H9 (cell line): ENCODE results near the gene ZNF664. TPM values are rescaled to one million over a fixed set of nuclear protein-coding genes. Genes with fewer than 3 reads are reported as not detected.
A peak's percentile ranks its signal among the peaks of the same experiment; 100 is the strongest.

ENCODE experiments used
- DNase-seq: peaks from one replicate; pipeline ENCODE4 v3.0.0-alpha.2; 2017
- H2AFZ ChIP-seq: one replicate; pipeline ENCODE4 v1.6.1; 2013; ENCODE audit warnings: mild to moderate bottlenecking, low read length, control low read depth, moderate library complexity
- H2AK5ac ChIP-seq: 2 replicates; pipeline ENCODE4 v1.6.1; 2013; ENCODE audit warnings: low read length, control low read depth, mixed read lengths; ENCODE audit not compliant: insufficient read length
- H2BK120ac ChIP-seq: one replicate; pipeline ENCODE4 v1.6.1; 2013; ENCODE audit warnings: low read depth, mild to moderate bottlenecking, low read length, control low read depth, inconsistent platforms; ENCODE audit not compliant: poor library complexity, severe bottlenecking
- H2BK12ac ChIP-seq: 2 replicates; pipeline ENCODE4 v1.6.1; 2013; ENCODE audit warnings: low read length, control low read depth, mixed read lengths, low read depth; ENCODE audit not compliant: insufficient read length
- H2BK15ac ChIP-seq: 2 replicates; pipeline ENCODE4 v1.6.1; 2013; ENCODE audit warnings: low read depth, low read length, control low read depth
- H2BK20ac ChIP-seq: one replicate; pipeline ENCODE4 v1.6.1; 2013; ENCODE audit warnings: low read depth, mild to moderate bottlenecking, low read length, control low read depth, inconsistent platforms; ENCODE audit not compliant: poor library complexity, severe bottlenecking
- H2BK5ac ChIP-seq: 2 replicates; pipeline ENCODE4 v1.6.1; 2013; ENCODE audit warnings: low read length, control low read depth, mixed read lengths; ENCODE audit not compliant: insufficient read length
- H3K14ac ChIP-seq: 2 replicates; pipeline ENCODE4 v1.6.1; 2013; ENCODE audit warnings: low read length, control low read depth; ENCODE audit not compliant: insufficient read depth
- H3K18ac ChIP-seq: 2 replicates; pipeline ENCODE4 v1.6.1; 2013; ENCODE audit warnings: low read depth, mild to moderate bottlenecking, mixed read lengths, low read length, control low read depth; ENCODE audit not compliant: insufficient read length
- H3K23ac ChIP-seq: 2 replicates; pipeline ENCODE4 v1.6.1; 2013; ENCODE audit warnings: low read length, control low read depth, mixed read lengths, low read depth; ENCODE audit not compliant: insufficient read length
- H3K23me2 ChIP-seq: 2 replicates; pipeline ENCODE4 v1.6.1; 2013; ENCODE audit warnings: low read depth, mild to moderate bottlenecking, mixed read lengths, low read length, control low read depth; ENCODE audit not compliant: insufficient read length, poor library complexity, severe bottlenecking
- H3K27ac ChIP-seq: 2 replicates; pipeline ENCODE4 v1.5.1; 2013; ENCODE audit warnings: low read length, control low read depth, mixed read lengths, low read depth; ENCODE audit not compliant: insufficient read length
- H3K27me3 ChIP-seq: 2 replicates; pipeline ENCODE4 v1.6.1; 2013; ENCODE audit warnings: low read length, control low read depth, inconsistent platforms; ENCODE audit not compliant: insufficient read depth
- H3K4ac ChIP-seq: 2 replicates; pipeline ENCODE4 v1.6.1; 2013; ENCODE audit warnings: low read depth, mild to moderate bottlenecking, control low read depth, inconsistent platforms, low read length, moderate library complexity
- H3K4me1 ChIP-seq: 2 replicates; pipeline ENCODE4 v1.6.1; 2013; ENCODE audit warnings: low read length, control low read depth, inconsistent platforms; ENCODE audit not compliant: insufficient read depth
- H3K4me2 ChIP-seq: 2 replicates; pipeline ENCODE4 v1.6.1; 2013; ENCODE audit warnings: low read length, control low read depth, mixed read lengths; ENCODE audit not compliant: insufficient read length, insufficient read depth
- H3K56ac ChIP-seq: 2 replicates; pipeline ENCODE4 v1.6.1; 2013; ENCODE audit warnings: low read depth, mild to moderate bottlenecking, mixed read lengths, low read length, control low read depth; ENCODE audit not compliant: insufficient read length
- H3K79me1 ChIP-seq: 2 replicates; pipeline ENCODE4 v1.6.1; 2013; ENCODE audit warnings: low read depth, mild to moderate bottlenecking, moderate library complexity, low read length, control low read depth, inconsistent platforms; ENCODE audit not compliant: insufficient read depth, poor library complexity, severe bottlenecking
- H3K79me2 ChIP-seq: 2 replicates; pipeline ENCODE4 v1.6.1; 2013; ENCODE audit warnings: low read length, control low read depth, inconsistent platforms; ENCODE audit not compliant: insufficient read depth
- H3K9ac ChIP-seq: 2 replicates; pipeline ENCODE4 v1.6.1; 2013; ENCODE audit warnings: low read length, control low read depth, mixed read lengths; ENCODE audit not compliant: insufficient read length; ENCODE audit errors: extremely low read depth
- H3K9me3 ChIP-seq: one replicate; pipeline ENCODE4 v1.6.1; 2013; ENCODE audit warnings: low read depth, low read length, inconsistent platforms; ENCODE audit not compliant: control insufficient read depth
- H3T11ph ChIP-seq: one replicate; pipeline ENCODE4 v1.6.1; 2013; ENCODE audit warnings: mild to moderate bottlenecking, low read length, control low read depth, inconsistent platforms
- H4K20me1 ChIP-seq: one replicate; pipeline ENCODE4 v1.6.1; 2013; ENCODE audit not compliant: control insufficient read depth, insufficient read length, insufficient read depth
- H4K5ac ChIP-seq: 2 replicates; pipeline ENCODE4 v1.6.1; 2013; ENCODE audit warnings: low read depth, mild to moderate bottlenecking, mixed read lengths, low read length, control low read depth; ENCODE audit not compliant: insufficient read length
- H4K8ac ChIP-seq: replicated peaks from 2 replicates; pipeline ENCODE4 v1.6.1; 2013; ENCODE audit warnings: low read length, control low read depth, mixed read lengths, low read depth; ENCODE audit not compliant: insufficient read length
- H4K91ac ChIP-seq: 2 replicates; pipeline ENCODE4 v1.6.1; 2013; ENCODE audit warnings: low read depth, mild to moderate bottlenecking, moderate library complexity, mixed read lengths, low read length, control low read depth; ENCODE audit not compliant: insufficient read length
- H3K27ac Mint-ChIP-seq, 3 experiments: 2 replicates in 2 of 3; 3 replicates in 1 of 3; pipeline ENCODE4 v1.8.0; 2020 to 2021; ENCODE audit warnings: mixed read lengths in 3 of 3, mild to moderate bottlenecking in 1 of 3, moderate library complexity in 1 of 3
- H3K27me3 Mint-ChIP-seq: 2 replicates; pipeline ENCODE4 v1.8.0; 2021; ENCODE audit warnings: low read depth, mild to moderate bottlenecking, moderate library complexity, mixed read lengths
- H3K36me3 Mint-ChIP-seq, 3 experiments: 2 replicates in 2 of 3; 3 replicates in 1 of 3; pipeline ENCODE4 v1.8.0; 2020 to 2021; ENCODE audit warnings: low read depth in 3 of 3, mixed read lengths in 3 of 3; ENCODE audit not compliant: insufficient read depth in 1 of 3
- H3K4me1 Mint-ChIP-seq, 2 experiments: 2 replicates each; pipeline ENCODE4 v1.8.0; 2020; ENCODE audit warnings: mixed read lengths in 2 of 2
- H3K4me3 Mint-ChIP-seq, 2 experiments: 2 replicates in 1 of 2; 3 replicates in 1 of 2; pipeline ENCODE4 v1.8.0; 2020 to 2021; ENCODE audit warnings: mild to moderate bottlenecking in 2 of 2, mixed read lengths in 2 of 2, moderate library complexity in 1 of 2
- H3K9me3 Mint-ChIP-seq, 2 experiments: 2 replicates in 1 of 2; 3 replicates in 1 of 2; pipeline ENCODE4 v1.8.0; 2020; ENCODE audit warnings: mild to moderate bottlenecking in 2 of 2, mixed read lengths in 2 of 2, moderate library complexity in 1 of 2
- WGBS: extraction: QIAGEN DNeasy Blood & Tissue Kit; methylation state at CpG from one replicate; pipeline ENCODE4 v1.1.7; 2013; ENCODE audit warnings: missing lambda C conversion rate, low lambda C conversion rate, mixed read lengths; ENCODE audit not compliant: insufficient read length; ENCODE audit errors: extremely low coverage; 5-methylcytosine and 5-hydroxymethylcytosine counted together
- total RNA-seq: library from RNA; stranded (reverse); gene quantifications from 2 replicates; pipeline ENCODE4 v1.2.1, GENCODE V29; 2021
- TF ChIP-seq, protein P1 (sequence below): fragments of 200-600 bp; sonication (generic); conservative IDR thresholded peaks from 3 replicates; pipeline ENCODE4 v1.8.0; 2021; ENCODE audit warnings: antibody characterized with exemption, mild to moderate bottlenecking

The ZNF664 gene
- total RNA-seq, 1 experiment from 2014 or later = 29.5 TPM

DNA sequence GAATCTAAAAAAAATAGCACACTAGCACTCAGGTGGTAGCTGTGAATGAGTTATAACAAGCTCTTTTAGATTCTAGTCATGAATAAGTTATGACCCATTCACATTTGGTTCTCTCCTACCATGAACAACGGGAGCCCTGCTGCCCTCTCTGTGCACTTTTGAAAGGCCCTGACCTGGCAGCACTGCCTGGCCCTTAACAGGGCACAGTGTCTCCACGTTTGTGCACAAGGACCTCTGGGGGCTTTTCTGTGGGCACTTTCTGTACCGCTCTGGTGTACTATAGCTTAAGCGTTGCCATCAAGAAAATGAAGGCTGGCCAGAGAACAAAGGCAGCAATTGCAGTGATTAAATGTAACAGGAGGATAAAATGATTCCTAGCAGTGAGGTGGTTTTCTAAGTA, 21.5 kb upstream of the ZNF664 start:
- Histone ChIP-seq H2AK5ac (no peak overlapping the region), H3K4me2 (no peak overlapping the region), H3T11ph (no peak overlapping the region), H2BK120ac (no peak overlapping the region), H3K23me2 (no peaks in the 10 kb centered on the region), H3K27ac (no peak overlapping the region), H3K23ac (no peak overlapping the region), H2BK12ac (no peak overlapping the region), H2BK5ac (no peak overlapping the region), H3K14ac (no peak overlapping the region), H2BK20ac (no peak overlapping the region), H3K9me3 (no peaks in the 10 kb centered on the region), H4K8ac (no peak overlapping the region), H3K56ac (no peak overlapping the region), H3K27me3 (peaks cover 2% of the 10 kb centered on the region; the same call in 1 of the 2 replicates), H3K9ac (no peak overlapping the region), H3K4me1 (no peaks in the 10 kb centered on the region), H3K18ac (no peak overlapping the region), H3K79me2 (no peaks in the 10 kb centered on the region), H4K20me1 (no peaks in the 10 kb centered on the region), H2AFZ (no peak overlapping the region), H3K4ac (no peak overlapping the region), H2BK15ac (no peak overlapping the region), H4K91ac (no peak overlapping the region), H4K5ac (no peak overlapping the region), H3K79me1 (no peaks in the 10 kb centered on the region)
- H3K27ac Mint-ChIP-seq = no peak overlapping the region
- peak; percentile 12 for DNase-seq
- TF ChIP-seq, protein P1, sequence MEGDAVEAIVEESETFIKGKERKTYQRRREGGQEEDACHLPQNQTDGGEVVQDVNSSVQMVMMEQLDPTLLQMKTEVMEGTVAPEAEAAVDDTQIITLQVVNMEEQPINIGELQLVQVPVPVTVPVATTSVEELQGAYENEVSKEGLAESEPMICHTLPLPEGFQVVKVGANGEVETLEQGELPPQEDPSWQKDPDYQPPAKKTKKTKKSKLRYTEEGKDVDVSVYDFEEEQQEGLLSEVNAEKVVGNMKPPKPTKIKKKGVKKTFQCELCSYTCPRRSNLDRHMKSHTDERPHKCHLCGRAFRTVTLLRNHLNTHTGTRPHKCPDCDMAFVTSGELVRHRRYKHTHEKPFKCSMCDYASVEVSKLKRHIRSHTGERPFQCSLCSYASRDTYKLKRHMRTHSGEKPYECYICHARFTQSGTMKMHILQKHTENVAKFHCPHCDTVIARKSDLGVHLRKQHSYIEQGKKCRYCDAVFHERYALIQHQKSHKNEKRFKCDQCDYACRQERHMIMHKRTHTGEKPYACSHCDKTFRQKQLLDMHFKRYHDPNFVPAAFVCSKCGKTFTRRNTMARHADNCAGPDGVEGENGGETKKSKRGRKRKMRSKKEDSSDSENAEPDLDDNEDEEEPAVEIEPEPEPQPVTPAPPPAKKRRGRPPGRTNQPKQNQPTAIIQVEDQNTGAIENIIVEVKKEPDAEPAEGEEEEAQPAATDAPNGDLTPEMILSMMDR = no peak
- no peak overlapping the region for H3K4me3 Mint-ChIP-seq
- H3K27me3 Mint-ChIP-seq = peaks cover 96% of the 10 kb centered on the region
- no peaks in the 10 kb centered on the region for H3K9me3 Mint-ChIP-seq
- peaks cover 0 to 1% (median 0%) of the 10 kb centered on the region in 3 experiments; a peak in 1 of 7 replicates for H3K36me3 Mint-ChIP-seq
- H3K4me1 Mint-ChIP-seq = no peaks in the 10 kb centered on the region; a peak in 1 of 4 replicates
- no CpG with 5 or more reads among the region's 4 CpGs for WGBS
